ENCODE results near the gene GPRC5A.

DNA sequence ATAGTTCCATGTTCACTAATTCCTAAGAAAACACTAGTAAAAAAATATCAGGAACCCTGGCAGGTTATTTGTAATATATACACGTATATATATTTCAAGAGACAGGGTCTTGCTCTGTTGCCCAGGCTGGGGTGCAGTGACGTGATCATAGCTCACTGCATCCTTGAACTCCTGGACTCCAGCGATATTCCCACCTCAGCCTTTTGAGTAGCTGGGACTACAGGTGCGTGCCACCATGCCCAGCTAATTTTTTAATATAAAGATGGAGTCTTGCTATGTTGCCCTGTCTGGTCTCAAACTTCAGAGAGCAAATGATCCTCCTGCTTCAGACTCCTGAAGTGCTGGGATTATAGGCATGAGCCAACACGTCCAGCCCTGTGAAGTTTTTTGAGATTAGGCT lies 16.2 kb downstream of the GPRC5A start:
- TF ChIP-seq, protein P1, sequence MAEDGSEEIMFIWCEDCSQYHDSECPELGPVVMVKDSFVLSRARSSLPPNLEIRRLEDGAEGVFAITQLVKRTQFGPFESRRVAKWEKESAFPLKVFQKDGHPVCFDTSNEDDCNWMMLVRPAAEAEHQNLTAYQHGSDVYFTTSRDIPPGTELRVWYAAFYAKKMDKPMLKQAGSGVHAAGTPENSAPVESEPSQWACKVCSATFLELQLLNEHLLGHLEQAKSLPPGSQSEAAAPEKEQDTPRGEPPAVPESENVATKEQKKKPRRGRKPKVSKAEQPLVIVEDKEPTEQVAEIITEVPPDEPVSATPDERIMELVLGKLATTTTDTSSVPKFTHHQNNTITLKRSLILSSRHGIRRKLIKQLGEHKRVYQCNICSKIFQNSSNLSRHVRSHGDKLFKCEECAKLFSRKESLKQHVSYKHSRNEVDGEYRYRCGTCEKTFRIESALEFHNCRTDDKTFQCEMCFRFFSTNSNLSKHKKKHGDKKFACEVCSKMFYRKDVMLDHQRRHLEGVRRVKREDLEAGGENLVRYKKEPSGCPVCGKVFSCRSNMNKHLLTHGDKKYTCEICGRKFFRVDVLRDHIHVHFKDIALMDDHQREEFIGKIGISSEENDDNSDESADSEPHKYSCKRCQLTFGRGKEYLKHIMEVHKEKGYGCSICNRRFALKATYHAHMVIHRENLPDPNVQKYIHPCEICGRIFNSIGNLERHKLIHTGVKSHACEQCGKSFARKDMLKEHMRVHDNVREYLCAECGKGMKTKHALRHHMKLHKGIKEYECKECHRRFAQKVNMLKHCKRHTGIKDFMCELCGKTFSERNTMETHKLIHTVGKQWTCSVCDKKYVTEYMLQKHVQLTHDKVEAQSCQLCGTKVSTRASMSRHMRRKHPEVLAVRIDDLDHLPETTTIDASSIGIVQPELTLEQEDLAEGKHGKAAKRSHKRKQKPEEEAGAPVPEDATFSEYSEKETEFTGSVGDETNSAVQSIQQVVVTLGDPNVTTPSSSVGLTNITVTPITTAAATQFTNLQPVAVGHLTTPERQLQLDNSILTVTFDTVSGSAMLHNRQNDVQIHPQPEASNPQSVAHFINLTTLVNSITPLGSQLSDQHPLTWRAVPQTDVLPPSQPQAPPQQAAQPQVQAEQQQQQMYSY (CRISPR knock-in tag; IDR thresholded peaks at IDR 0.05), result no peak
- TF ChIP-seq FOXK2 (IDR thresholded peaks at IDR 0.05) (no peak), BHLHE40 (IDR thresholded peaks at IDR 0.05; ENCODE audit: borderline replicate concordance in 1 of 2, low read depth in 2 of 2, low read length in 1 of 2) (no peak), NR2C2 (IDR thresholded peaks at IDR 0.05; ENCODE audit: borderline replicate concordance, control insufficient read depth, insufficient read length, low read depth) (no peak)
- TF ChIP-seq, protein P2, sequence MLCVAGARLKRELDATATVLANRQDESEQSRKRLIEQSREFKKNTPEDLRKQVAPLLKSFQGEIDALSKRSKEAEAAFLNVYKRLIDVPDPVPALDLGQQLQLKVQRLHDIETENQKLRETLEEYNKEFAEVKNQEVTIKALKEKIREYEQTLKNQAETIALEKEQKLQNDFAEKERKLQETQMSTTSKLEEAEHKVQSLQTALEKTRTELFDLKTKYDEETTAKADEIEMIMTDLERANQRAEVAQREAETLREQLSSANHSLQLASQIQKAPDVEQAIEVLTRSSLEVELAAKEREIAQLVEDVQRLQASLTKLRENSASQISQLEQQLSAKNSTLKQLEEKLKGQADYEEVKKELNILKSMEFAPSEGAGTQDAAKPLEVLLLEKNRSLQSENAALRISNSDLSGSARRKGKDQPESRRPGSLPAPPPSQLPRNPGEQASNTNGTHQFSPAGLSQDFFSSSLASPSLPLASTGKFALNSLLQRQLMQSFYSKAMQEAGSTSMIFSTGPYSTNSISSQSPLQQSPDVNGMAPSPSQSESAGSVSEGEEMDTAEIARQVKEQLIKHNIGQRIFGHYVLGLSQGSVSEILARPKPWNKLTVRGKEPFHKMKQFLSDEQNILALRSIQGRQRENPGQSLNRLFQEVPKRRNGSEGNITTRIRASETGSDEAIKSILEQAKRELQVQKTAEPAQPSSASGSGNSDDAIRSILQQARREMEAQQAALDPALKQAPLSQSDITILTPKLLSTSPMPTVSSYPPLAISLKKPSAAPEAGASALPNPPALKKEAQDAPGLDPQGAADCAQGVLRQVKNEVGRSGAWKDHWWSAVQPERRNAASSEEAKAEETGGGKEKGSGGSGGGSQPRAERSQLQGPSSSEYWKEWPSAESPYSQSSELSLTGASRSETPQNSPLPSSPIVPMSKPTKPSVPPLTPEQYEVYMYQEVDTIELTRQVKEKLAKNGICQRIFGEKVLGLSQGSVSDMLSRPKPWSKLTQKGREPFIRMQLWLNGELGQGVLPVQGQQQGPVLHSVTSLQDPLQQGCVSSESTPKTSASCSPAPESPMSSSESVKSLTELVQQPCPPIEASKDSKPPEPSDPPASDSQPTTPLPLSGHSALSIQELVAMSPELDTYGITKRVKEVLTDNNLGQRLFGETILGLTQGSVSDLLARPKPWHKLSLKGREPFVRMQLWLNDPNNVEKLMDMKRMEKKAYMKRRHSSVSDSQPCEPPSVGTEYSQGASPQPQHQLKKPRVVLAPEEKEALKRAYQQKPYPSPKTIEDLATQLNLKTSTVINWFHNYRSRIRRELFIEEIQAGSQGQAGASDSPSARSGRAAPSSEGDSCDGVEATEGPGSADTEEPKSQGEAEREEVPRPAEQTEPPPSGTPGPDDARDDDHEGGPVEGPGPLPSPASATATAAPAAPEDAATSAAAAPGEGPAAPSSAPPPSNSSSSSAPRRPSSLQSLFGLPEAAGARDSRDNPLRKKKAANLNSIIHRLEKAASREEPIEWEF (IDR thresholded peaks at IDR 0.05; ENCODE audit: insufficient replicate concordance, low read depth, low read length), result no peak

Measured in GM12878 (cell line).